GM19238 (cell line): Measurements from ENCODE around the gene CDH6.

ENCODE experiments used
- DNase-seq: peaks from one replicate; pipeline ENCODE4 v3.0.0; 2011; ENCODE audit warnings: low spot score; ENCODE audit not compliant: insufficient read length

CDH6 gene

GRCh38 chr5:31193591-31194467 lies at the start of gene CDH6:
TSS of gene CDH6 (plus strand) at chr5:31193686. CDS start at chr5:31267474, 73,788 bp downstream.
- no peak for DNase-seq

GRCh38 chr5:31144364-31144763 lies 49.1 kb upstream of the CDH6 start:
- DNase-seq, result no peak

- no peak for DNase-seq
Measured at GRCh38 chr5:31148959-31149475, 44.5 kb upstream of the CDH6 start.

- DNase-seq, result no peak
Measured at GRCh38 chr5:31153521-31153920, 40.0 kb upstream of the CDH6 start.

- DNase-seq, result no peak
Measured at GRCh38 chr5:31156631-31157160, 36.8 kb upstream of the CDH6 start.

- DNase-seq, result no peak
Measured at GRCh38 chr5:31157720-31158119, 35.8 kb upstream of the CDH6 start.

GRCh38 chr5:31158686-31159085 lies 34.8 kb upstream of the CDH6 start:
- DNase-seq, result no peak

GRCh38 chr5:31161781-31162181 lies 31.7 kb upstream of the CDH6 start:
- DNase-seq, result no peak

GRCh38 chr5:31165729-31166128 lies 27.8 kb upstream of the CDH6 start:
- DNase-seq, result no peak

- no peak for DNase-seq
Measured at GRCh38 chr5:31169379-31169778, 24.1 kb upstream of the CDH6 start.

GRCh38 chr5:31172881-31173280 lies 20.6 kb upstream of the CDH6 start:
- DNase-seq, result no peak

- no peak for DNase-seq
Measured at GRCh38 chr5:31173614-31174013, 19.9 kb upstream of the CDH6 start.

GRCh38 chr5:31181376-31181987 lies 12.0 kb upstream of the CDH6 start:
- DNase-seq, result no peak

- DNase-seq, result no peak
Measured at GRCh38 chr5:31182136-31182535, 11.3 kb upstream of the CDH6 start.

GRCh38 chr5:31185951-31186350 lies 7.5 kb upstream of the CDH6 start:
- no peak for DNase-seq

- DNase-seq, result no peak
Measured at GRCh38 chr5:31186672-31187267, 6.7 kb upstream of the CDH6 start.

- no peak for DNase-seq
Measured at GRCh38 chr5:31187591-31187990, 5.9 kb upstream of the CDH6 start.

GRCh38 chr5:31192442-31192841 lies 1.0 kb upstream of the CDH6 start:
- no peak for DNase-seq

GRCh38 chr5:31193116-31193515 lies 370 bp upstream of the CDH6 start:
- no peak for DNase-seq

- DNase-seq, result no peak
Measured at GRCh38 chr5:31194468-31194813, 955 bp downstream of the CDH6 start.

- DNase-seq, result no peak
Measured at GRCh38 chr5:31194892-31195555, 1.5 kb downstream of the CDH6 start.

GRCh38 chr5:31196309-31196708 lies 2.8 kb downstream of the CDH6 start:
- DNase-seq, result no peak
